Measurements from ENCODE around the gene SEC14L3.

The SEC14L3 gene

GRCh38 chr22:30511109-30511508 is 39.3 kb upstream of the SEC14L3 start:
- DNase-seq (ENCODE audit: low read depth): no peak
- H3K4me3 ChIP-seq (ENCODE audit: low read depth, low read length): no peak overlapping the region
- TF ChIP-seq CTCF (conservative IDR thresholded peaks at IDR 0.05; ENCODE audit: low read depth, low read length): no peak

- DNase-seq (ENCODE audit: low read depth): no peak
- H3K4me3 ChIP-seq (ENCODE audit: low read depth, low read length): no peak overlapping the region
- no peak for TF ChIP-seq CTCF (conservative IDR thresholded peaks at IDR 0.05; ENCODE audit: low read depth, low read length)
Observed at GRCh38 chr22:30508216-30508615, 36.4 kb upstream of the SEC14L3 start.

GRCh38 chr22:30507670-30508069 is 35.9 kb upstream of the SEC14L3 start:
- H3K4me3 ChIP-seq (ENCODE audit: low read depth, low read length): no peak overlapping the region
- TF ChIP-seq CTCF (conservative IDR thresholded peaks at IDR 0.05; ENCODE audit: low read depth, low read length): no peak
- no peak for DNase-seq (ENCODE audit: low read depth)

GRCh38 chr22:30506507-30506968 is 34.7 kb upstream of the SEC14L3 start:
- no peak for TF ChIP-seq CTCF (conservative IDR thresholded peaks at IDR 0.05; ENCODE audit: low read depth, low read length)

GRCh38 chr22:30503551-30503950 is 31.7 kb upstream of the SEC14L3 start:
- TF ChIP-seq CTCF (conservative IDR thresholded peaks at IDR 0.05; ENCODE audit: low read depth, low read length): no peak
- no peak overlapping the region for H3K4me3 ChIP-seq (ENCODE audit: low read depth, low read length)
- DNase-seq (ENCODE audit: low read depth): no peak

More at GRCh38 chr22:30506507-30506968, 34.7 kb upstream of the SEC14L3 start:
- no peak overlapping the region for H3K4me3 ChIP-seq (ENCODE audit: low read depth, low read length)
- no peak for DNase-seq (ENCODE audit: low read depth)

- H3K4me3 ChIP-seq (ENCODE audit: low read depth, low read length): no peak overlapping the region
- no peak for TF ChIP-seq CTCF (conservative IDR thresholded peaks at IDR 0.05; ENCODE audit: low read depth, low read length)
- DNase-seq (ENCODE audit: low read depth): no peak
Observed at GRCh38 chr22:30502911-30503310, 31.1 kb upstream of the SEC14L3 start.

- H3K4me3 ChIP-seq (ENCODE audit: low read depth, low read length): no peak overlapping the region
- no peak for TF ChIP-seq CTCF (conservative IDR thresholded peaks at IDR 0.05; ENCODE audit: low read depth, low read length)
- DNase-seq (ENCODE audit: low read depth): no peak
Observed at GRCh38 chr22:30502153-30502552, 30.3 kb upstream of the SEC14L3 start.
